Effector CD4-positive, alpha-beta T cell (primary cell): ENCODE results near the gene FAM222A.
"Not testable (repeated sequence)": the region's sequence is repeated elsewhere in the genome, so short reads cannot be mapped to it uniquely, and the experiment has no call there.

Source experiments
- DNase-seq: peaks from one replicate; pipeline ENCODE4 v3.0.0-alpha.2; 2020

FAM222A gene

DNA sequence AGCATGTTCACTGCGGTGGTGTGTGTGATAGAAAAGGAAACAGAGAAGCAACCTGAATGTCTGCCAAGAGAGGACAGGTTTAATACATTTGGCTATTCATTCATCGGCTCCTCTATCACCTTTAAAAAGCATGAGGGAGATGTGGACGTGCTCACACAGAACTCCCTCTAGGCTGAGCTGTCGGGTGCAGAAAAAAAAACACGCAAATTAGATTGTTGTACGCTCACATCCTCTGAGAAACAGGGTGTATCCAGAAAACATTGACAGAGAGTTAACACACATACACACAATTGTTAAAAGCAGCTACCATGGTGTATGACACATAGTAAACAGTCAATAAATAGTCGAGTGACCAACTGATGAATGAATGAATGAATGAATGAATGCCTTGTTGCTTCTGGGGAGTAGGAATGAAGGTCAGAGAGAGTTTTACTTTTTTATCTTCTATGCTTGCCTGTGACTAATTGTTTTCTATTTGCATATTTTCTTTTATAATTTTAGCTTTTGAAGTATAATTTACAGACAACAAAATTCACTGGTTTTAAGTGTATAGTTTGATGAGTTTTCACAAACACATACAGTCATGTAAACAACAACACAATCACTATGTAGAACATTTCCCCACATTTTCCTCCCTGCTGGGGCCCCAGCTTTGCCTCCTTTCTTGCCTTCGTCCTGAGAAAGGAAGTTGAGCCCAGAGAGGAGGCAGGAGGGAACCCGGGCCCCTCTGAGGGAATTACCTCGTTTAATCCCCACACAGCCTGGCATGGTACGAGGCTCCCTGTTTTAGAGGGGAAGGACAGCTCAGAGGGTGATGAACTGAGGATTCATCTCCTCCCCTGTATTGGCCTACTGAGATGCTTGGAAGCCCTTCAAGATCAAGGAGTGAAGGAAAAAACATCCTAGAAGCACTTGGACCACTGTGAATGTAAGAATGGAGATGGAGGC is 19.7 kb upstream of the FAM222A start:
- DNase-seq = no peak

- DNase-seq = not testable (repeated sequence)
Measured at GRCh38 chr12:109694629-109695028, 19.0 kb upstream of the FAM222A start.

- DNase-seq = no peak
Measured at GRCh38 chr12:109695416-109695815, 18.2 kb upstream of the FAM222A start.

DNA sequence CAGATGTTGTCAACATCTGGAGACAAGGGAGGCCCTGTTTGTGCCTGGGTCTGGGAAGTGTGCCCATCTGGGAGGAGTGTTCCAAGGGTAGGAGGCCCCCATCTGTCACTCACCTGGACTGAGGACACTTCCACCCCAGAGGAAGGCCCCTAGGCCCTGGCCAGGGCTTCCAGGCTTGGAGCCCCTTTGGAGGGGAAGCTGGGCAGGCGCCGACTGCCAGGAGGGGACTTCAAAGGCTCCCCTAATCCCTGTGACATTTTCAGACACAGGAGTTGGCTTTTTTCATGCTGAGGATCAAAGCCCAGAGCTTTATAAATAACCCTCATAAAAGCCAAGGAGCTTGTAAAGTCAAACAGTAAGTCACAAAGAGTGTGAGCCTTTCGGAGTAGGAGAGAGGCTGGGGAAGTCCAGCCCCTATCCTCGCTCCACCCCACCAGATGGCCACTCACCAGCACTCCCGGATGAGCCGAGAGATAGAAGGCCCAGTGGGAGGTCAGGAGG is 17.6 kb upstream of the FAM222A start:
- DNase-seq = no peak

DNA sequence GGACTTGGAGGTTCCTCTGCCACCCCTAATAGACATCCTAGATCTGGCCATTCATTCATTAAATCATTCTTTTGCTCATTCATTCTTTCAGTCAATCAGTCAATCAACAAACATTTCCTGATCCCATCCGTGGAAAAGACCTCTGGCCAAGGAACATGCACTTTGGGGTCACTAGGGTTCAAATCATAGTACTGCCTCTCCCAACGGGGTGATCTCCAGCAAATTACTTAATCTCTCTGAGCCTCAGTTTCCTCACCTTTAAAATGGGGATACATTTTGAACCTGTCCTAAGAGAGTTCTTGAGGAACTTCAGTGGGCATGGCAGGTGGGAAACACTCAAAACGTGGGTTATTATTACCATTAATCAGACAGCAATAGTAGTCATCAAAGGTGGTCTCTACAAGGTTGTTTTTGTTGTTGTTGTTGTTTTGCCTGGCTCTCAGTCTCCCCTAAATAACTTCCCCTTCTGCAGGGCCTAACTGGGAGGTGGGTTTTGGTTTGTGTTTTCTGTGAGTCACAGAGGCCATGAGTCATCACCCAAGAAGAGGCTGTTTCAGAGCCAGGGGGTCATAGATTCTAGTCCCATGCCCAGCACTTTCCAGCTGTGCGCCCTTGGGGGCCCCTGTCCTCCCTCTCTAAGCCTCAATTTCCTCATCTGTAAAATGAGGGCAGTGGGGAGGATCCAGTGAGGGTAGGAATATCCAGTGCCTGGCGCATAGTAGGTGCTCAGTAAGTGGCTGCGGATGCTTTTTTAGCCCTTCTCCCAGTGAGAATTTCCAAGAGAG is 16.9 kb upstream of the FAM222A start:
- no peak for DNase-seq

DNA sequence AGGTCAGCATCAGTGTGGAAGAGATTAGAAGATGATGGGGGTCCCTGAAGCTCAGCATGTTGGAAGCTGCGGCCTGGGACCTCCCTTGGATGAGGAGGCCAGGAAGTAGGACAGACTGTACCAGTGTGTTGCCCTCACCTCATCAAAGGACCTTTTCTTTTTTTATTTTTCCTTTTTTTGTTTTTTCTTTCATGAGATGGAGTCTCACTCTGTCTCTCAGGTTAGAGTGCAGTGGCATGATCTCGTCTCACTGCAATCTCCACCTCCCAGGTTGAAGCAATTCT is 16.4 kb upstream of the FAM222A start:
- no peak for DNase-seq

DNA sequence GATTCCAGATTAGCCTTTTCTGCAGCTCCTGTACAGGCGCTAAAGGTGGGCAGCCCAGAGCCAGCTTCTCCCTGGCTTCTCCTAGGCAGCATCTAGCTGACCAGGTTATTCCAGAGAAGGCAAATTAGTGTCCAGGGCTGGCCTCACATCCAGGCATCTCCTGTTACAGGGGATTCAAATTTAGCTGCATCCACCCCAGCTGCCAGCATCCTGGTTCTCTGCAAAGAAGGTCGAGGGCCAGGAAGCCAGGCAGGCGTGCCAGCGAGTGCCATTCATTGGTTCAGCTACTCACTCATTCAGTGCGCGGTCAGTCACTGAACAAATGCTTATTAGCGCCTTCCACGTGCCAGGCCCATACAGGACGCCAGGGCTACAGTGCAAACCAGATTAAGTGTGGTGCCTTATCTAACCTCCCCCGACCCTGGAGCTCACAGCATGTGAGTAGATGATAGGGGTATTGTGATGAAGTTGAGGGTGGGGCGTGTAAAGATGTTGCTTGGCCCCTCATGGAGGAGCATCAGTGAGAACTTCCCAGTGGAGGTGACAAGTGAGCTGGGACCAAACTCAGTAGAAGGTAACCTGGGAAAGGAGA is 15.7 kb upstream of the FAM222A start:
- no peak for DNase-seq

DNA sequence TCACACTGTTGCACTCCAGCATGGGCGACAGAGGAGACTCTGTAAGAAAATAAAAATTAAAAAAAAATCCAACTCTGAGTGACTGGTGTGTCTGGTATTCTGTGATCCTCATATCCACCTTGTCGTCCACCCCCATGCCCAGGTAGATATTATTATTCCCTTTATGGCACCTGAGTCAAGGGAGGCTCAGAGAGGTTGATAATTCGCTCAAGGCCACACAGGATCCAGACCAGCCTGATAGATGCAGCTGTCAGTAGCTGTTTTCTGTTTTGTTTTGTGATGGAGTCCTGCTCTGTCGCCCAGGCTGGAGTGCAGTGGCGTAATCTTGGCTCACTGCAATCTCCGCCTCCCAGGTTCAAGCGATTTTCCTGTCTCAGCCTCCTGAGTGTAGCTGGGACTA is 14.8 kb upstream of the FAM222A start:
- no peak for DNase-seq

DNA sequence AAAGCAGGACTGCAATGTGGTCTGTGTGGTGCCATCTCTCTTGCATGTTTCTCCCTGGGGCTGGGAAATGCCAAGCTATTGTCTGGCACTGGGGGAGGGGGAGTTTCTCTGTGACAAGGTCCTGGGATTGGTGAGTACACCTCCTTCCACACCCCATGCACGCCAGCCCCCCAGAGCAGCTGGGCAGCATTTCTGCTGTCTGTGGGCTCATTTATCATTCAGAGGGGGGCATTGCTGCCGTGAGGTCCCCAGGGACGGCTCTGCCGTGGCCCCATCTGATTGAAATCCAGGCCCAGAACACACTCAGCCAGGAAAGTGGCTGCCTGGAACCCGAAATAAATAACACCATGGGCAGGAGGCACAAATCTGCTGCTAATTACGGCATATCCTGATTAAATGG is 12.6 kb upstream of the FAM222A start:
- no peak for DNase-seq

DNA sequence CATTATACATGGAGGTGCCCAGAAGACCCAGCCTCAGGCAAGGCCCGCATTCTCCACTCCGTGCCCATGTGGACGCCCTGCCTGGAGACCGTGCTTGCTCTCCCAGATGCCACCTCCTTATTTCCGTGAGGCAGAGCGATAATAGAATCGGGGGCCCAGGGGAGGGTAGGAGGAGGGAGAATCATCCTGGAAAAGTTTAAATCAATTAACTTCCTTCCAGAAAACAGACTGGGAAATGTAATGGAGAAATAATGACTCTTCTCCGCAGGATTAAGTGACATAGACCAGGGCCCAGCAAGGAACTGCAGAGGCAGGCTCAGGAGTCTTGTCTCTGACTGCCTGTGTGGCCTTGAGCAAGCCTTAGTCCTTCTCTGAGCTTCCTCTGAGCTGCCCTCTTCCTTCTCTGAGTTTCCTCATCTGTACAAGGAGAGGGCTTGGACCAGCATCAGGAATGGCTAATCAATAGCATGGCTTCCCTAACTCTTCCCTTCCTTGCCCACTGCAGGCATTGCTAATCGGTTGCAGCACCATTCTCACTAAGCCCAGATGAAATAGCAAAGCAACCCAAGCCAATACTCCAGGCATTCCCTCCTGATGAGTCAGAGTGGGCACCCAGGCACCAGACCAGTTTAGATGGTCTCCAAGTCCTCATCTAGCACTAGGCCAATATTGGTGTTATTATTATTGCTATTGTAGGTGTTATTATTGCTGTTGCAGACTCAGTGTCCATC is 11.3 kb upstream of the FAM222A start:
- no peak for DNase-seq

GRCh38 chr12:109703684-109704083 is 9.9 kb upstream of the FAM222A start:
- DNase-seq = no peak

DNA sequence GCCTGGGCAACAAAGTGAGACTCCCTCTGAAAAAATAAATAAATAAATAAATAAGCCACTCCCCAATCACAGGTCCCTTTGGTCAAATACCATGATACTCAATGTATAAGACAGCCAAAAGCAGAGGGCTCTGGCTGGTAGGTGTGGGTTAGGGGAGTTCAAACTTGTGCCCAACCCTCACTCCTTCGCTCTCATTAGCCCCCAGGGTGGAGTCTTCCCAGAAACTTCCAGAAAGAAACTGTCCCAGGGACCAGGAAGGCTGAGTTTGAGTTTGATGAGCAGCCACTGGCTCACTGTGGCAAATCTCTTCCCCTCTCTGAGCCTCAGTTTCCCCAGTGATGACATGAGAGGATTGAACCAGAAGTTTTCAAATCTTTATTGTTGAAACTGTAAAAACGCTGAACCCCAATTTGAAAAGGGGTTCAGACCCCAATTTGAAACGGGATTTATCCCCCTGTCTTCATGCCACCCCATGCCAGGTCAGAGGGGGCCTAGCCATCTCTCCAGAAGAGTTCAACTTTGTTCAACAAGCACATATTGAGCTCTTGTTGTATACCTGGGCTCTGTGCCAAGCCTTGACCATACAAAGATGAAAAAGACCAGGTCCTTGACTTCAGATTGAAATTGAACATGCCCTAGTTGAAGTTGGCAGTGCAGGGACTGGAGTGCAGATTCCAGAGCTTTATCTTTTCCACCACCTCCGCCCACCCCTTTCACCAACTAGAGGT is 9.1 kb upstream of the FAM222A start:
- no peak for DNase-seq

GRCh38 chr12:109705291-109705690 is 8.3 kb upstream of the FAM222A start:
- DNase-seq = no peak

DNA sequence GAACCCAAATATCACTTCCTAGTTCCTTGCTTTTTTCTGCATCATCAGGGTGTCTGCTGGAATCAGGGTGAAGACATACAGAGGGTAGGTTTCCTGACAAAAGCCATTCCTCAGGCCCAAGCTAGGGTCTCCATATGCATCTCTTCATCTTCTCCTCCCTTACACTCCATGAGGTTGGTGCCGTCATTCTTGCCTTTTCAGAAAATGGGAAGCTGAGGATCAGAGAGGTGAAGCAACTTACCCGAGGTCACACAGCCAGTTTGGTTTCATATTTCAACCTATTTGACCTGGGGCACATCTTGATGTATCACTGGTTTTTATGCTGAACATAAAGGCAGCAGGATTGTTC is 7.3 kb upstream of the FAM222A start:
- DNase-seq = no peak

DNA sequence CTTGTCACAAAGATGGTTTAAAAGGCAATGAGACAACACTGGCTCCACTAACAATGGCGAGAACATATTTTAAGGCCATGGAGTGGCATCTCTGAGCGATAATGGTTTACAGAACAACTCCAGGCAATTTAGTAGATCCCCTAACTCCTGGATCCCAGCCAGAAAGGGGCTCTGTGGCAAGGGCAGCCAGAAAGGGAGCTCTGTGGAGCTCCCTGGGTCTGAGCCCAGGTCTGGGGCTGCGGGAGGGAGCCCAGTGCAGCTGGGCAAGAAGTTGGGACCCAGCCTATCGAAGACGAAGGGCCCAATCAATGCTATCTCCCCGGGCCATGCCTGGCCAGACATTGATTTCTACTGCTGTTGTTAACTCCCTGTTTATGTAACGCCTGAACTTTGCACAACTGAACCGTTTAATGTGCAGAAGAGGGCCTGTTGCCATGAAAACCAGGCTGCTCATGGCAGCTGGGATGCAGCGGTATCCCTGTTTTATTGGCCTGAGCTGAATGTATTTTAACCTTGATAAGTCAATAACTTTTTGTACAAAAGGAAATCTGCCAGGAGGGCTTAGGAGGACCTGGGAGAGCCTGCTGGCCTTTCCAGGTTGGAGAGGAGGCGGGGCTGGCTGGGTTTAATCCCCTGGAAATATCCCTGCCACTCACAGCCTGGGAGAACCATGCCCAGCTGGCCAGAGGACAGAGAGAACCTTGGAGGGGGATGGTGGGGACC is 6.7 kb upstream of the FAM222A start:
- DNase-seq = no peak

DNA sequence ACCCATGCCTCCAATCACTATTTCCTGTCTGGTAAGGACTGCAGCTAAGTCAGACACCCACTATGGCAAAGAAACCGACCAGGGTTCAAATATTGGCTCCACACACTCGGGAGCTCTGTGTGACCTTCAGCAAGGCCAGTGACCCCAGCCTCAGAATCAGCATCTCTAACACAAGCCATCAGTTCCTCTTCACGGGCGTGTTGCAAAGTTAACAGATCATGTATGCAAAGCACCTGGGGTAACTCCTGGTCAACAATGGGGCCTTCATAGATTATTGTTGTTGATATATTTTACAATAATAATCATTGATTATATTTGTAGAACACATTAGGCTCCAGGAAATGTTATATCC is 6.2 kb upstream of the FAM222A start:
- no peak for DNase-seq

DNA sequence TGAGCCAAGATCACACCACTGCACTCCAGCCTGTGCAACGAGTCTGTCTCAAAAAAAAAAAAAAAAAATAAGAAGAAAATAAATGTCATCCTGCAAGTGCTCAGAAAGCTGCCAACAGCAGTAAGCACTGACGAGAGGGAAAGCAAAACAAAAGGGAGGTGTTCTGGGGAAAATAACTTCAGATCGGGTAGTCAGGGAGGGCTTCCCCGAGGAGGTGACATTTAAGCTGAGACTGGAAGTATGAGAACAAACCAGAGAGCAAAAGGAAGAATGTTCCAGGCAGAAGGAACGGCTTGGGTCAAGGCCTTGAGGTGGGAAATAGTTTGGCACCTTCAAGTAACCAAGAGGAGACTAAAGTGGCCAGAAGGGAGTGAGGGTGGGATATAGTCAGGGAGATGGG is 4.7 kb upstream of the FAM222A start:
- DNase-seq = no peak

DNA sequence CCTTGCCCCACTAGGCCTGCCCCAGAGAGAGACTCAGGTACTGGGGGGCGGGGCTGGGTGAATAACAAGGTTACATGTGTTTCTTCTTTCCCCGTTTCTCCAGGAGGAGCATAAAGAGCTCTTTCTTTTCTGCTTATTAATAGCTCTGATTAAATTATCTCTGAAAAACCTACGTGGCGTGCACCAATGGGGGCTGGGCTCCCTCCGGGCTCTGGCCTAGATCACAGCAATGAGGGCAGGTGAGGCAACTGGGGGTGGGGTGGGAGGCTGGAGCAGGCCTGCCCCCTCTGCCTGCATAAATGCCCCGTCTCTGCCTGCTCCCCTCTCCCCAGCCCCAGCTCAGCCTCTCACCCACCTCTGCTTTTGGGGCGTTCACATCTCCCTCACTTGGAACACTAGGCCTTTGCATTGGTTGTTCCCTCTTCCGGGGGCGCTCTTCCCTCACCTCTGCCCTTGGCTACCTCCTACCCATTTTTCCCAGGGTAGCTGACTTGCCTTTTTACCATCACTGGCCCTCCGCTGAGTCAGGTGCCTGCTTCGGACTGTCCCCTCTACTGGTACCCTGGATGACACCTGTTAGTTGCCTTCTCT is 4.1 kb upstream of the FAM222A start:
- no peak for DNase-seq

- DNase-seq = no peak
Measured at GRCh38 chr12:109710205-109710746, 3.3 kb upstream of the FAM222A start.

DNA sequence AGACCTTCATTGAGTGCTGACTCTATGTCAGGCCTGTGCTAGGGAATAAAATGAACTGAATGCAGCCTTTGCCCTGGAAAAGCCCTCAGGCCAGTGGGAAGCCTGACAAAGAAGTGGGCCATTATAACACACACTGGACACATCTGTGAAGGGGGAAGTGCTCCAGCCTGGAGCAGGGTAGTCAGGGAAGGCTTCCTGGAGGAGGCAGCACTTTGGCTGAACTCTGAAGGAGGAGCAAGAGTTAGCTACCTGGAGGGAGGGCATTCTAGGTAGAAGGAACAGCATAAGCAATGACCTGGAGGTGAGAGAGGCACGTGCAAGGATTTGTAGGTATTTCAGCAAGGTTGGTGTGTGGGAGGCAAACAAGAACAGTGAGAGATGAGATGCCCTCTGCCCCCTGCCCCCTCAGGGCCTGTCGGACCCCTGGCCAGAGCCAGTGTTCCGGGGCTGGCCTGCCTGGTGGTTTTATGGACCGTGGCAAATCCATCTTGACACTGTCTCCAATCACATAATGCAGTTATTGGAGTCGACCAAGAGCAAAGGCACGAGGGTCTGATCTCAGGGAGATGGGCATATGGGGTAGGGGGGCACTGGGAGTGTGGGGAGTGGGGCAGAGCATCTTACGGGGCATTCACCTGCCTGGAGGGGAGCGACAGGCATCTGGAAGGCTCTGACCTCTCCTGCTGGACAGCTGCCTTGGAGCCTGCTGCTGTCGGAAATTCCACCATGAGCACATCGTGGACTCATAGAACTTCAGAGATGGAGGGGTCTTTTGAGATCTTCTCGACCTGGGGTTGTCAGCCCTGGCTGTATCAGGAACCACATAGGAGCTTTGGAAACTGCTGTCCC is 2.7 kb upstream of the FAM222A start:
- DNase-seq = no peak
